ENCODE results near the gene PTGR3.

Gene PTGR3

DNA sequence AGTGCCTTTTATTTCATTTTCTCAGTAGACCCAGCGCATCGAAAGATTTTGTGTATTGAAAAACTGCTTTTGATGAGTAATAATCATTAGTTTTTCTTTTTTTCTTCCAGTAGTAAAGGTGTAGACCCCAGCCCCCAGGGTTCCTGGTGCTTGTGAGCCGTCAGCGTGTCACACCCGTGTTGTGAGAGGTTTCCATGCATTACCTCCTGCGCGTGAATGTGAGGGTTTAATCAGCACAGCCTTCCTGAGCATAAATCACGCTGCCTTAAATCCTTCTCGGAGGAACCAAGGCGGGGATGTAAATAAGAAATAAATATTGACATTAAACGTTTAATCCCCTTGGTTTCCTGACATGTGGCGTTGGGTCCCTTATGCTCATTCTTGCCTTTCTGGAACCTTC, 26.0 kb upstream of the PTGR3 start:
- DNase-seq = no peak

DNA sequence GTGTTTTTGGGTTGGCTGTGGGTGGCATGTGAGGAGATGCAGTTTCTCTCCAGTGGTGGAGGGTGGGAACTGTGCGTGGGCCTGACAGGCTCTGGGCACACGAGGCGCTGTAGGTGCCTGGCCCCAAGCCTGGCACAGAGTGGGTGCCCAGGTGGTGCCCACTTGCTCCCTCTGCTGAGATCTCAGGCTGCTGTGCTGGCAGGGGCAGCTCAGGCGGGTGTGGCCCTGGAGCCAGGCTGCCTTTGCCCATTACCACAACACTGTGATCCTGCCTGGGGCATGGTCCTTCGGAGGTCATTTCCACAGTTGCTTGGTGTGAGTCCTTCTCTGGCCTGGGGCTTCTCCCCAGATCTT, 22.1 kb upstream of the PTGR3 start:
- DNase-seq = no peak

DNA sequence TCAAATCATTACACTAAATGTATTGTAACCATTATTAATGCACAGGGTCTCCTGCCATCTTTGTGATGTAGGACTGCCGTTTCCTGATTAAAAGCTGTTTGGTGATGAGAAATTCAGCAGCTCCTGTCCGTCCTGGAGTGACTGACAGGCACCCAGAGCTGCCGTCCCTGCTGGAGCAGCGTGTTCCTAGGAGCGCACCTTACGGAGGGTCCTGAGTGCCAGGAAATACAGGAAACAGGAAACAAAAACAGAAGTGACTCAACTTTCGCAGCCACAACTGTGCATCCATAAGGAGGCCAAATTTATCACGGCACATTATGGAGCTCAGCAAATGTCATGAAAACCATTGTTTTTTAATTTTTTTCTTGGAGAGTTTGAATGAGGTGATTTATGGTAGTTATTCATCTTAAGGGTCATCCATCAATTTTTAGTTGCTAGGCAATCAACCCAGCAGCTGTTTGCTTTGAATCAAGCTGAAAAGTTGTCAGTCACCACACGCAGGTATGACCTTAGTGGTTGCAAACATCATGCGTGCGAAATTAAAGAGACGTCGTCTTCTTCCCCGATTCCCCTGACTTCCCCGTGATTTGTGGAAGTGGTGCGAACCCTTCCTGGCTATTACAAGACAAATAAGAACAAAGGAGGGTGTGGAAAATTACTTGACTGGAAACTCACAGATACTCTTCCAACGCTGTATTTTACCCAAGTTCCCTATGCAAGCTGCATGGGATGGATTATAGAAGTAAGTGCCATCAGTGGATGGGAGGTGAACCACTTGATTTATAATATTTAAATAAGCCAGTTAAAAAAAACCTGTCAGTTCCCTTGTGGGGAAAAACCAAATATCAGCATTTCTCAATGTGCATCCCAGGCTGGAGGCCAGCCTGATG, 21.5 kb upstream of the PTGR3 start:
- no peak for DNase-seq

- DNase-seq = no peak
These were observed 20.5 kb upstream of the PTGR3 start for GRCh38 chr18:75229437-75229836.

DNA sequence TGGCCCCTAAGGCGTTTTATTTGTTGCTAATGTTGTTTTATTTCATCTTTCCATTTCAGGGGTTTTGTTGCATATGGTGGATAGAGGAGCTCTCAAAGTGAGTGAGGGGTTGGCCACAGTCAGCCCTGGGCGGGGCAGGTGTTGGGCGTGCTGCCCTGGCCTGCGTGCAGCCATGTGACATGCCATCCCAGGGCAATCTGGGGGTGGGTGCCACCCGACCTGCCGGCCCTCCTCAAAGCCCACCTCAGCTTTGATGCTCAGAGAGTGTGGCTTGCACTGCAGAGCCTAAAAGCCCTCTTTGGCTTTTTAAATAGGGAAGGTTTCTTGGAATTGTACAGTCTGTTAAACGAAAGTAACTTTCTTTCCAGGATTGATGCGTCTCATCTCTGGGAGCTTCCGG, 20.0 kb upstream of the PTGR3 start:
- no peak for DNase-seq

DNA sequence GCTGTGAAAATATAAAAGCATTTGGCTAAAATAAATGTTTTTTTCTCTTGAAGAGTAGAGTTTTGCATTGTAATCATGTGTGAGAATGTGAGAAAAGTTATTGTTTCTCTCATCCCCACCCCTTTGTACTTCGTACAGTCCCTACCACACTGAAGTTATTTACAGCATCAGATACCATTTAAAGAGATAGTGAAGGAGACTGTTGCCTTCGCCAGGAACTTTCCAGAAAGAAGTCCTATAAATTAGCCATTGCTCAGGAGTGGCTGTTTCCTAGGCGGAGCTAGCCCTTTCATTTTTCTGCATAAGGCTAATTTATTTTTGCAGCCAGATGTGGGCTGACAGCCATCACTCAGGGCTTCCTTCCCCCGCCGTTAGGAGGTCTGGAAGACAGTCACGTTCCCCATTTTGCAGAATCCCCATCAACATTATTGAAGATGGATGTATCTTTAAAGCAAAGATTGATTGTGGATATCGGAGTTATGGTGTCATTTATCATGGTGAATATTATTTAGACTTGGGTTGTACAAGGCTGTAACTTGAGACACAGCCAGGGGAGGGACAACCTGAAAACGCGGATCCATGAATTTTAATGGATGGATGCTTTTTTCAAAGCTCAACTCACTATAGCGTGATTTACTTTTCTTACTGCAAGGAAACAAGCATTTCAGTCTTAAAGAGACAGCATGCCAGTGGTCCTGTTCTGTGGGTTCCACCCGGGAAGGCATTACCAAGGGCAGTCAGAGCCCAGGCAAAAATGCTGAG, 18.8 kb upstream of the PTGR3 start:
- DNase-seq = no peak

DNA sequence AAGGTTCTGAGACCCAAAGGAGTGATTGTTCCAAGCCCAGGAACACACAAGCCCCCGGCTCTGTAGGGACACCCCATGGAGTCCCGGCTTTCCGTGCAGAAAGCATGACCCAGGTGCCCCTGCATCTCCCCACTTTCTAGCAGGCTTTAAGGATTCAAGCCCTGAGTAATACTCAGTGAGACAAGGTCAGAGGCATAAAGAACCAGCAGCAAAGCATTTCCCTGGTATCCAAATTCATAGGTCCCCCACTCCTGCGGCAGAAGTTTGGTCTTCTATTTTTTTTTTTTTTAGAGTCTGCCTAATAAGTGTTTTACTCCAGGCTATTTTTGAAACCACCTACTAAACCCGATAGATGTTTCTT, 18.0 kb upstream of the PTGR3 start:
- no peak for DNase-seq

GRCh38 chr18:75226286-75226955, 17.5 kb upstream of the PTGR3 start:
- no peak for DNase-seq

DNA sequence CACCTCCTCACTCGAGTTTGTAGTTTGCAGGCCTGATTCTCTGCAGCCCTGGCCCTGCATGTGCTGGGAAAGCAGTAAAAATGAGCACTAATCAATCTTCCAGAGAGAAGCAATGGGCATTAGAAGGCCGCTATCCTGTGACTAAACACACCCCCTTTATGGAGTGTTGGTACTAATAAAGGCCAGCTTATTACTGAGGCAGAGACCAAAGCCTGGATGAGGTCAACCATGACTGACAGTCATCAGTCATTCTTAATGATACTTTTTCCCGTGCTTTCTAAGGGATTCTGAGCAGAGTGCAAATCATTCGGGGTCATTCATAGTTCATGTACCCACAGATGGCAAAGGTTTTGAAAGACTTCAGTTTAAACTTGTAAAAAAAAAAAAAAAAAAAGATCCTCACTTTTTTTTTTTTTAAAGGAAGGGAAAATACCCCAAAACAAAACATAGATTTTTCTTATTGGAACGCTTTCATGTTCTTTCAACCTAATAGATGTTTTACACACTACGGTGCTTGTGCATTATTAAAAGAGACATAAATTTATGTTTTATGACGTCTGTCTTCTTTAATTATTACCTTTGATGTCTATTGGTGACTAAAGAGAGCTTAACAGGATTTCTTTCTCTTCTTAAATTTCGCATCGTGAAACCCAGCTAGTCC, 14.9 kb upstream of the PTGR3 start:
- DNase-seq = peak; percentile 18 to 54

DNA sequence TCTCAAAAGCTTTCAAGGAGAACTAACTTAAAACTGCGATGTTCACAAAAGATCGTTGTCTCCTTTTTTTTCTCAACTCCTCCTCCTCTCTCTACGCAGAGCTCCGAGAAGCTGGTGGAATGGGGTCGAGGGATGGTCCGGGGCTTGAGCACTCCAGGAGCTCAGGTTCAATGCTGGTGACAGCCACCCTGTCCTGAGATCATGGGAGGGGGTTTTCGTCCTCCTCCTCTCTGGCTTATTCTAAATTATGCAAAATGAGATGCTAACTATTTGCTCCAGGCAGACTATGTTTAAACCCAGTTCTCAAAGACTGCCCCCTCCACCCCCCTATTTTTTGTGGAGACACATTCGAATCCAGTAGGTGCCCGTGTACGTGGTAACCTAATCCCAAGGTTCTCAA, 13.5 kb upstream of the PTGR3 start:
- DNase-seq = peak in 1 of 2 experiments; percentile 93

GRCh38 chr18:75221897-75222296, 13.0 kb upstream of the PTGR3 start:
- DNase-seq = peak in 1 of 2 experiments; percentile 68

DNA sequence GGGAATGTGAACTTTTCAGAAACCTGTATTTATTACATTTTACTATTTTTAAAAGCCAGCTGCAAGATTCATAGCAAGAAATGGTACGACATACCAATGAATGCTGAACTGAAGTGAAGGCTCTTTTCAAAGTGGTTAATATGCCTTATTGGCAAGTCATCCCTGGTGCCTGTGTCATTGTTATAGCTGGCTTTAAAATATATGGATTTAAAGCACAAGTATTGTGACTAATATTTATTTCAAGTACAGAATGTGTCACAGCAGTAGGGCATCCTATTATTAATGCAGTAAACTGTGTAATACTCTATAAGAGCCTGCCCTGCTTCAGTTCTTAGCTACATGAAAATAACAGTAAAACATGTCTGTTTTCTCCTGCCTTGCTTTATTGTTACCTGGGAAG, 12.5 kb upstream of the PTGR3 start:
- DNase-seq = peak in 1 of 2 experiments; percentile 34

DNA sequence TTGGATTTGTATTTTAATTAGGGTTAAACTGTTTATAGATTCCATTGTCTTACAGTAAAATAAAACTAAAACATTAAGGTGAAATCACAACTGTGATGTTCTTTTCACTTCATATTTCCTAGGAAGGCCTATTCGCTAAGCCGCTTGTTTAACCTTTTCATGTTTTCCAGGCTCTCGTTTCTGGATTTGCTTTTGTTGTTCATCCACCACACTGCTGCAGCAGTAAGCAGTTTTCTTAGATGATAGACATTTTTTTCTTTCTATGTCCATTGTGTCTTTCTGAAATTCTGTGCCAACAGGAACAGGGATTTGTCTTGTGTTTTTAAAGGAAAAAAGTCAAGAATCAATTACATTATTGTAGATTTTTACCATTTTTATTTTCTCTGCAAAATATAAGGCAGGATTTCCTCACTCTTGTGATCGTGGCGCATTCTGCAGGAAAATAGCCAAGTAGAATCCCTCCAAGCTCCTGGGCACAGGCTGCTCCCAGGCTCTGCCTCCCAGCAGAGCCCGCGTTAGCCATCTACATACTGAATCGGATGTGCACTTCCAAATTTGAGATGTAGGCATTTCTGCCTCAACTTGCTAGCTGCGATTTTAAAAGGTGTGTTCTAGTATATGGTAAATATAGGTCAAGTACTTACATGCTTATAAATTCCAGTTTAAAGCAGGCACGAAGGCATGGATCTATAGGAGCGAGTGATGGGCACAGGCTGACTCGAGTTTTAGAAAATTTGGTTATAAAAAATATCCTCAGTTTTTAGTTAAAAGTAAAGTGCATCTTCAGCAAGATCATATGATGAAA, 11.8 kb upstream of the PTGR3 start:
- peak in 1 of 2 experiments; percentile 36 for DNase-seq

- DNase-seq = peak; percentile 25 to 49
These were observed 10.9 kb upstream of the PTGR3 start for GRCh38 chr18:75219745-75220375.

DNA sequence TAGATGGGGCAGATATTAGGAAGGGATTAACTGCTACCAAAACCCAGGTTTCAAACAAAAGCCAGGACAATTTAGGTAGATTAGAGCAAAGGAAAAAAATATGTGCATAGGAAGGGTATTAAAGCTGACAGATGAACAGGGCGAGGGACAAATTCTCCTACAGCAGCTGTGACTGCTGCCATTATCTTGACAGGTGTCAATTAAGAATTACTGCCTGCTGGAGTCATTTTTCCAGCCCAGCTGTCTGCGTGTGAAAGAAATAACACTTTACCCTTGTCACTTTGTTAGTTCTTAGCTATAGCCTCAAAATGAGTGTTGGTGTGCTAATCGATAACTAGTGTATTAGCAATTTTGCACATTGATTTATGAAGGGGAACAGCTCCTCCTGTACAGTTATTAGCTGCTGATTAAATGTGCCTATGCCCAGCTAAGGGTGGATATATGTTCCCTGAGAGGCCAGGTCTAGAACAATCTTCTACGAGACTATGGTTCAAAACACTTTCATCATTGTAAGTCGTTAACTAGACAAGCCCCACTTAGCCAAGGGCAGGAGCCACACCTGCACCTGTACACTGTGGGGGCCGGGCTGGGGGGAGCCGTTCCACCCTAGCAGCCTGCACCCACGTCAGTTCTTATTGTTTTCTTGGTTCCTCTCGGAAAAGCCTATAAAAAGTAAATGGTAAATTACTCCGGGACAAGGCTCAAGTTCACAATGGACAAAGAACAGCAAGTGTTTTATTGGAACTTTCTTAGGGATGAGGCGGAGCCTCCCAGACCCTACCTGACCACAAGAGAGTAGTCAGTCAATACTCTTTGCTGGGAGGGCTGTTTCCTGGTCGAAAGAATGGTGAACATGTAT, 9.4 kb upstream of the PTGR3 start:
- DNase-seq = peak; percentile 51 to 65

- DNase-seq = peak; percentile 84 to 86
These were observed 8.2 kb upstream of the PTGR3 start for GRCh38 chr18:75216911-75217689.

- peak in 1 of 2 experiments; percentile 54 for DNase-seq
These were observed 7.4 kb upstream of the PTGR3 start for GRCh38 chr18:75216212-75216910.

DNA sequence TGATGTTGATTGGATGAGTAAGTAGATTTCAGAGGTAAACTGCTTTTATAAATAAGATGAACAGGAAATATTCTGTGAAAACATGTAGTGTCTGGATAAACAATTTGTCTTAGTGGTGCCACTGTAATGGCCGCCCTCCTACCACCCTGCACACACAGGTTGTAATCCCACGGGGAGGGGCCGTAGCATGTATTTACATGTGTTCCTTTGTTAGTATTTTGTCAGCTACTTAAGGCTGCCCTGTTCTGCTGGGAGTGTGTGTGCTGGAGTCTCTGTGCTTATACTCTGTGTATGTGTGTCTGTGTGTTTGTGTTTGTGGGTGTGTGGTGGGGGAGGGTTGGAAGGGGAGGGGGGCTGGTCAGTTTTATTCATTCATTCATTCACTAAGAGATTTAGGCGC, 6.7 kb upstream of the PTGR3 start:
- DNase-seq = peak; percentile 61 to 81

All from NCI-H526 (cell line).